ENCODE data around the gene MRPS27.

GRCh38 chr5:72294473-72294872 lies 25.6 kb downstream of the MRPS27 start:
- TF ChIP-seq ZFP36 (IDR thresholded peaks at IDR 0.05; ENCODE audit: borderline replicate concordance, partially characterized antibody): no peak
- TF ChIP-seq CTCF (IDR thresholded peaks at IDR 0.05): no peak
- no peak for TF ChIP-seq FOXS1 (CRISPR knock-in tag; IDR thresholded peaks at IDR 0.05)
- TF ChIP-seq RAD21 (conservative IDR thresholded peaks at IDR 0.05 in 1 of 2, IDR thresholded peaks at IDR 0.05 in 1 of 2): no peak
- no peak for TF ChIP-seq CBX2 (IDR thresholded peaks at IDR 0.05; ENCODE audit: borderline replicate concordance, low read depth)
- no peak for TF ChIP-seq BHLHE40 (IDR thresholded peaks at IDR 0.05; ENCODE audit: low read depth, low read length)
- TF ChIP-seq POLR2A (IDR thresholded peaks at IDR 0.05; ENCODE audit: low read length): no peak
